Esophagus squamous epithelium (tissue), 4 donors: ENCODE results near the gene IL3RA.

ENCODE experiments used
- CTCF ChIP-seq, 6 experiments: fragments of 450-650 bp in 4 of 6; fragments of 200-600 bp in 2 of 6; sonication (generic) in 2 of 6; IDR thresholded peaks; one replicate each; pipeline ENCODE4 v1.5.1; 2016 to 2019; ENCODE audit warnings: antibody characterized with exemption in 6 of 6, mild to moderate bottlenecking in 4 of 6, moderate library complexity in 4 of 6
- POLR2A ChIP-seq, 4 donors: fragments of 450-650 bp; IDR thresholded peaks; one replicate each; pipeline ENCODE4 v1.6.1; 2017; ENCODE audit warnings: antibody characterized with exemption in 4 of 4, mild to moderate bottlenecking in 4 of 4, moderate library complexity in 3 of 4

GRCh38 chrX:1389181-1389992 lies 52.8 kb downstream of the IL3RA start:
- no peak for TF ChIP-seq CTCF (IDR thresholded peaks at IDR 0.05)
- no peak for TF ChIP-seq POLR2A (IDR thresholded peaks at IDR 0.05)
